ENCODE data around the gene HECTD1. TPM values are rescaled to one million over a fixed set of nuclear protein-coding genes. Genes with fewer than 3 reads are reported as not detected.

Gene HECTD1
- total RNA-seq, 4 donors from 2014 or later = 177 to 224 (median 206) TPM

- Histone ChIP-seq H3K4me1 (peaks cover 6 to 21% (median 18%) of the 10 kb centered on the region in 4 donors), H3K4me3 (no peak overlapping the region), H3K27ac (replicated peaks in 1 of 4) (peak overlapping the region in 3 of 4 donors; percentile 28 to 46 (median 41)), H3K9me3 (no peaks in the 10 kb centered on the region), H3K27me3 (no peaks in the 10 kb centered on the region), H3K36me3 (no peaks in the 10 kb centered on the region)
- TF ChIP-seq POLR2A (IDR thresholded peaks at IDR 0.05; ENCODE audit: low read depth) (no peak), EP300 (IDR thresholded peaks at IDR 0.05) (no peak), POLR2AphosphoS5 (IDR thresholded peaks at IDR 0.05) (no peak)
- TF ChIP-seq, protein P1, sequence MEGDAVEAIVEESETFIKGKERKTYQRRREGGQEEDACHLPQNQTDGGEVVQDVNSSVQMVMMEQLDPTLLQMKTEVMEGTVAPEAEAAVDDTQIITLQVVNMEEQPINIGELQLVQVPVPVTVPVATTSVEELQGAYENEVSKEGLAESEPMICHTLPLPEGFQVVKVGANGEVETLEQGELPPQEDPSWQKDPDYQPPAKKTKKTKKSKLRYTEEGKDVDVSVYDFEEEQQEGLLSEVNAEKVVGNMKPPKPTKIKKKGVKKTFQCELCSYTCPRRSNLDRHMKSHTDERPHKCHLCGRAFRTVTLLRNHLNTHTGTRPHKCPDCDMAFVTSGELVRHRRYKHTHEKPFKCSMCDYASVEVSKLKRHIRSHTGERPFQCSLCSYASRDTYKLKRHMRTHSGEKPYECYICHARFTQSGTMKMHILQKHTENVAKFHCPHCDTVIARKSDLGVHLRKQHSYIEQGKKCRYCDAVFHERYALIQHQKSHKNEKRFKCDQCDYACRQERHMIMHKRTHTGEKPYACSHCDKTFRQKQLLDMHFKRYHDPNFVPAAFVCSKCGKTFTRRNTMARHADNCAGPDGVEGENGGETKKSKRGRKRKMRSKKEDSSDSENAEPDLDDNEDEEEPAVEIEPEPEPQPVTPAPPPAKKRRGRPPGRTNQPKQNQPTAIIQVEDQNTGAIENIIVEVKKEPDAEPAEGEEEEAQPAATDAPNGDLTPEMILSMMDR (IDR thresholded peaks at IDR 0.05) = no peak
- DNase-seq (ENCODE audit: extremely low spot score) = no peak
- intact Hi-C loops (cut with DNase I) = no loop called here
Measured at GRCh38 chr14:31228533-31228932, 20.9 kb upstream of the HECTD1 start.

- intact Hi-C loops (cut with DNase I) = no loop called here
- Histone ChIP-seq H3K27ac (replicated peaks in 1 of 4) (no peak overlapping the region), H3K27me3 (no peaks in the 10 kb centered on the region), H3K4me3 (no peak overlapping the region), H3K36me3 (no peaks in the 10 kb centered on the region), H3K9me3 (no peaks in the 10 kb centered on the region), H3K4me1 (peaks cover 6 to 14% (median 12%) of the 10 kb centered on the region in 4 donors)
- no peak for TF ChIP-seq POLR2AphosphoS5 (IDR thresholded peaks at IDR 0.05)
- TF ChIP-seq POLR2A (IDR thresholded peaks at IDR 0.05; ENCODE audit: low read depth) = no peak
- no peak for TF ChIP-seq EP300 (IDR thresholded peaks at IDR 0.05)
- TF ChIP-seq, protein P1 (IDR thresholded peaks at IDR 0.05) = no peak
- DNase-seq (ENCODE audit: extremely low spot score) = no peak
- 93% methylated on average over 1 of the region's 1 CpG for WGBS
Measured at GRCh38 chr14:31224808-31225207, 17.2 kb upstream of the HECTD1 start.

DNA sequence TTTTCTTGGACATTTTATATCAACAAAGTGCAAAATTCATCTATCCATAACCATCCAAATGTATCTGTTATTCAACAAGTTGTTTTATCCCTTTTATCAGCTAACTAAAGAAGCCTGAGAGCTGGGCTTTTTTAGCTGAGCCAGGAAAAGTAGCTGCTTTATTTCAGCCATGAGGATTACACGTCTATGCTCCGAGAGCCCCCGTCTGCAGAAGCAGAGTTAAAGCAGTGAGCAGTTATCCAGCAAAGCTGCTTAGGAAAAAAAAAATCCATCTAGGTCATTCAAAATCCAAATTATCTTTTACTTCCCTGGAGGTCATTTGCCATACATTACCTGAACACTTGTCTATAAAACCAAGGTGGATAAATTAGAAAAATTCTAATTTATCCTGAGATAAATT lies 15.7 kb upstream of the HECTD1 start:
- no peak for DNase-seq (ENCODE audit: extremely low spot score)
- 35% methylated on average over 3 of the region's 3 CpGs for WGBS
- H3K36me3 ChIP-seq = no peaks in the 10 kb centered on the region
- no peak overlapping the region for H3K4me3 ChIP-seq
- TF ChIP-seq POLR2A (IDR thresholded peaks at IDR 0.05; ENCODE audit: low read depth) = no peak
- no peak for TF ChIP-seq POLR2AphosphoS5 (IDR thresholded peaks at IDR 0.05)
- TF ChIP-seq, protein P1 (IDR thresholded peaks at IDR 0.05) = no peak
- TF ChIP-seq EP300 (IDR thresholded peaks at IDR 0.05) = no peak
- no peaks in the 10 kb centered on the region for H3K27me3 ChIP-seq
- no peaks in the 10 kb centered on the region for H3K4me1 ChIP-seq
- H3K9me3 ChIP-seq = no peaks in the 10 kb centered on the region
- no peak overlapping the region for H3K27ac ChIP-seq (replicated peaks in 1 of 4)
- intact Hi-C loops (cut with DNase I) = no loop called here

GRCh38 chr14:31222834-31223233 lies 15.2 kb upstream of the HECTD1 start:
- intact Hi-C loops (cut with DNase I) = no loop called here
- H3K4me1 ChIP-seq = no peaks in the 10 kb centered on the region
- no peak overlapping the region for H3K27ac ChIP-seq (replicated peaks in 1 of 4)
- WGBS = 92% methylated on average over 1 of the region's 1 CpG
- H3K9me3 ChIP-seq = no peaks in the 10 kb centered on the region
- TF ChIP-seq EP300 (IDR thresholded peaks at IDR 0.05) (no peak), POLR2AphosphoS5 (IDR thresholded peaks at IDR 0.05) (no peak), POLR2A (IDR thresholded peaks at IDR 0.05; ENCODE audit: low read depth) (no peak)
- TF ChIP-seq, protein P1 (IDR thresholded peaks at IDR 0.05) = no peak
- no peak for DNase-seq (ENCODE audit: extremely low spot score)
- no peaks in the 10 kb centered on the region for H3K36me3 ChIP-seq
- H3K27me3 ChIP-seq = no peaks in the 10 kb centered on the region
- H3K4me3 ChIP-seq = no peak overlapping the region

DNA sequence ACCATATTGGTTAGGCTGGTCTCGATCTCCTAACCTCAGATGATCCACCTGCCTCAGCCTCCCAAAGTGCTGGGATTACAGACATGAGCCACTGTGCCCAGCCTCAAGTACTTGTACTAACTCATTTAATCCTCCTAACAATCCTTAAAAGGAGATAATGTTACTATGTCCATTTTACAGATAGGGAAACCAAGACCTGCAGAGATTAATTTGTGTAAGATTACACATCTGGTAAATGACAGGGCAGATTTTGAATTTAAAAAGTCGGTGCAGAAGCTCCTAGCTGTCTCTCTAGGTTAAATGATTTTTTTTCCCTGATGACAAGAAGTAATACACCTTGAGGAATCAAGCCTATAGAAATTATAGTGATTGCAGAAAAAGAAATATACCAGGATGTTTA lies 13.7 kb upstream of the HECTD1 start:
- intact Hi-C loops (cut with DNase I) = no loop called here

More for the DNA sequence above, 13.7 kb upstream of the HECTD1 start:
- no peaks in the 10 kb centered on the region for H3K36me3 ChIP-seq
- H3K27me3 ChIP-seq = no peaks in the 10 kb centered on the region
- no peak overlapping the region for H3K27ac ChIP-seq (replicated peaks in 1 of 4)
- DNase-seq (ENCODE audit: extremely low spot score) = no peak
- 95% methylated on average over 2 of the region's 2 CpGs for WGBS
- H3K9me3 ChIP-seq = no peaks in the 10 kb centered on the region
- TF ChIP-seq, protein P1 (IDR thresholded peaks at IDR 0.05) = no peak
- TF ChIP-seq POLR2A (IDR thresholded peaks at IDR 0.05; ENCODE audit: low read depth) (no peak), POLR2AphosphoS5 (IDR thresholded peaks at IDR 0.05) (no peak), EP300 (IDR thresholded peaks at IDR 0.05) (no peak)
- H3K4me3 ChIP-seq = no peak overlapping the region
- no peaks in the 10 kb centered on the region for H3K4me1 ChIP-seq
